Astrocyte (in vitro differentiated cells and primary cell): ENCODE data around the gene SLC35G3.

Experiments
- EZH2 ChIP-seq: IDR thresholded peaks from 2 replicates; pipeline ENCODE4 v1.6.1; 2012; ENCODE audit warnings: mild to moderate bottlenecking, low read length, inconsistent platforms; ENCODE audit not compliant: insufficient read depth
- TF ChIP-seq, protein P1 (sequence below): IDR thresholded peaks from 2 replicates; pipeline ENCODE4 v1.5.1; 2011; ENCODE audit warnings: low read depth, mild to moderate bottlenecking, inconsistent platforms, low read length, moderate library complexity; ENCODE audit not compliant: insufficient read depth

DNA sequence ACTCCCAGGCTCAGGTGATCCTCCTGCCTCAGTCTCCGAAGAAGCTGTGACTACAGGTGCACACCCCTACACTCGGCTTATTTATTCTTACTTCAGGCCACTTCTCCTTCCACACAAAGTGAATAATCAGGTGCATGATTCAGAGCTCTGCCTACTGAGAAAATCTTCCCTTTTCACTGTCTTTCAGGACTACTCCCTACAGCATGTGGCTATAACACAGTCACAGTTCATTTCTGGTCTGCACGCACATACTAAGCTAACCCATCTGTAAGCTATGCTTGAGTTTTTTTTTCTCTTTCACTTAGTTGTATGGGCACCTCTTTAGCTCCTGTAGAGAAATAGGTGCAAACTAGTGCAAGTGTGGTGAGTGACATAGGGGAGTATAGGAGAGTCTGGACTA, 41.1 kb upstream of the SLC35G3 start:
- no peak for TF ChIP-seq EZH2
- TF ChIP-seq, protein P1, sequence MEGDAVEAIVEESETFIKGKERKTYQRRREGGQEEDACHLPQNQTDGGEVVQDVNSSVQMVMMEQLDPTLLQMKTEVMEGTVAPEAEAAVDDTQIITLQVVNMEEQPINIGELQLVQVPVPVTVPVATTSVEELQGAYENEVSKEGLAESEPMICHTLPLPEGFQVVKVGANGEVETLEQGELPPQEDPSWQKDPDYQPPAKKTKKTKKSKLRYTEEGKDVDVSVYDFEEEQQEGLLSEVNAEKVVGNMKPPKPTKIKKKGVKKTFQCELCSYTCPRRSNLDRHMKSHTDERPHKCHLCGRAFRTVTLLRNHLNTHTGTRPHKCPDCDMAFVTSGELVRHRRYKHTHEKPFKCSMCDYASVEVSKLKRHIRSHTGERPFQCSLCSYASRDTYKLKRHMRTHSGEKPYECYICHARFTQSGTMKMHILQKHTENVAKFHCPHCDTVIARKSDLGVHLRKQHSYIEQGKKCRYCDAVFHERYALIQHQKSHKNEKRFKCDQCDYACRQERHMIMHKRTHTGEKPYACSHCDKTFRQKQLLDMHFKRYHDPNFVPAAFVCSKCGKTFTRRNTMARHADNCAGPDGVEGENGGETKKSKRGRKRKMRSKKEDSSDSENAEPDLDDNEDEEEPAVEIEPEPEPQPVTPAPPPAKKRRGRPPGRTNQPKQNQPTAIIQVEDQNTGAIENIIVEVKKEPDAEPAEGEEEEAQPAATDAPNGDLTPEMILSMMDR = no peak
